ENCODE results near the gene PDZD2. TPM values are rescaled to one million over a fixed set of nuclear protein-coding genes. Genes with fewer than 3 reads are reported as not detected.

Gene PDZD2
- total RNA-seq, 4 donors from 2014 or later: 13.7 to 26.7 (median 24.1) TPM

GRCh38 chr5:32158679-32158975 lies 519.7 kb downstream of the PDZD2 start:
- TF ChIP-seq POLR2A (IDR thresholded peaks at IDR 0.05): no peak
- no peak for TF ChIP-seq CTCF (IDR thresholded peaks at IDR 0.05)
- Histone ChIP-seq H3K4me1 (peaks cover 0 to 64% (median 23%) of the 10 kb centered on the region in 3 donors), H3K27me3 (no peaks in the 10 kb centered on the region), H3K4me3 (no peak overlapping the region), H3K27ac (no peak overlapping the region), H3K36me3 (peaks cover 0 to 8% (median 0%) of the 10 kb centered on the region in 3 donors), H3K9me3 (no peaks in the 10 kb centered on the region)
- intact Hi-C loops (cut with DNase I): no loop called here
- 80 to 93% methylated on average over 2 of the region's 2 CpGs for WGBS, 2 donors
- DNase-seq: no peak

GRCh38 chr5:32159328-32160072 lies 520.6 kb downstream of the PDZD2 start:
- Histone ChIP-seq H3K9me3 (no peaks in the 10 kb centered on the region), H3K4me1 (peaks cover 0 to 64% (median 19%) of the 10 kb centered on the region in 3 donors), H3K27me3 (no peaks in the 10 kb centered on the region), H3K4me3 (no peak overlapping the region), H3K36me3 (peaks cover 0 to 8% (median 0%) of the 10 kb centered on the region in 3 donors), H3K27ac (no peak overlapping the region)
- WGBS, 2 donors: 53 to 68% methylated on average over 2 of the region's 2 CpGs
- TF ChIP-seq CTCF (IDR thresholded peaks at IDR 0.05): no peak
- TF ChIP-seq POLR2A (IDR thresholded peaks at IDR 0.05): no peak
- intact Hi-C loops (cut with DNase I): no loop called here
- DNase-seq: no peak

GRCh38 chr5:32160228-32160627 lies 521.3 kb downstream of the PDZD2 start:
- intact Hi-C loops (cut with DNase I): no loop called here
- TF ChIP-seq POLR2A (IDR thresholded peaks at IDR 0.05) (no peak), CTCF (IDR thresholded peaks at IDR 0.05) (no peak)
- DNase-seq: no peak
- H3K4me1 ChIP-seq: peaks cover 0 to 68% (median 23%) of the 10 kb centered on the region in 3 donors
- peaks cover 0 to 8% (median 0%) of the 10 kb centered on the region in 3 donors for H3K36me3 ChIP-seq
- no peaks in the 10 kb centered on the region for H3K27me3 ChIP-seq
- no peak overlapping the region for H3K27ac ChIP-seq
- no peak overlapping the region for H3K4me3 ChIP-seq
- no peaks in the 10 kb centered on the region for H3K9me3 ChIP-seq
- 100% methylated on average over 1 of the region's 1 CpG for WGBS, 2 donors

Small RNAs within 50 kb of the gene (small RNA-seq; reads per million reads assigned to genes)
- gene AC025458.1: 0 to 0.89 (median 0) reads per million in 4 donors
- gene MIR4279: 0 reads per million in 4 donors
- gene RF00019: 0 reads per million in 4 donors
- gene RNU6-358P: 0 reads per million in 4 donors
- gene RNU6-363P: 0 reads per million in 4 donors
- 0 reads per million in 4 donors for gene RNU6-760P

Other genes with a start within 250 kb of the PDZD2 start
- gene DROSHA, start 107.0 kb upstream of the PDZD2 start, total RNA-seq: 10 to 100 TPM; 26.1 to 36.5 (median 31.8) TPM
- gene C5orf22, start 106.8 kb upstream of the PDZD2 start, total RNA-seq: 10 to 100 TPM; 11.0 to 19.8 (median 13.5) TPM